Mucosa of descending colon (tissue), 3 donors: Measurements from ENCODE around the gene CTBP2. TPM values are rescaled to one million over a fixed set of nuclear protein-coding genes. Genes with fewer than 3 reads are reported as not detected.
A peak's percentile ranks its signal among the peaks of the same experiment; 100 is the strongest.

Experiments
- ATAC-seq: fragments of 200-7000 bp; cut with Tn5 transposase; one replicate; pipeline ENCODE4 v1.9.1; 2020; ENCODE audit warnings: mild to moderate bottlenecking, moderate library complexity
- DNase-seq, 3 donors: peaks; one replicate each; pipeline ENCODE4 v3.0.0-alpha.2; 2020
- H3K36me3 ChIP-seq: fragments of 200-600 bp; one replicate; pipeline ENCODE4 v1.8.0; 2021; ENCODE audit warnings: low read depth, mild to moderate bottlenecking
- H3K4me1 ChIP-seq: fragments of 200-600 bp; one replicate; pipeline ENCODE4 v1.8.0; 2021; ENCODE audit warnings: low read depth, mild to moderate bottlenecking
- H3K4me3 ChIP-seq: fragments of 200-600 bp; one replicate; pipeline ENCODE4 v1.8.0; 2021; ENCODE audit warnings: mild to moderate bottlenecking
- H3K9me3 ChIP-seq: fragments of 200-600 bp; one replicate; pipeline ENCODE4 v1.8.0; 2021; ENCODE audit warnings: mild to moderate bottlenecking
- CTCF ChIP-seq: fragments of 200-600 bp; IDR thresholded peaks from one replicate; pipeline ENCODE4 v1.8.0; 2022; ENCODE audit warnings: antibody characterized with exemption, mild to moderate bottlenecking
- intact Hi-C, 2 donors: fragments of 100-400 bp; cut with DNase I in 1 of 2; cut with micrococcal nuclease in 1 of 2; formaldehyde crosslinking; loops; one replicate each; pipeline versions ENCODE4 v1.11.0 to v1.11.1; 2022; cut with DNase I, micrococcal nuclease
- total RNA-seq, 3 donors: library from RNA; stranded (reverse); fragmentation: NEBNext Ultra II Directional in 2 of 3; extraction: Animal tissue kit (Norgen Biotek cat#: 25700) in 2 of 3; gene quantifications; one replicate each; pipeline versions ENCODE4 v1.2.1 to v1.2.4, GENCODE V29; 2021 to 2023
- donor health status: DM: no; HTN: no; CAD: no; lungs with moderate emphysema.
- donor health status: DM: no; HTN: no; CAD: no.
- donor health status: DM: no; HTN: yes; CAD: no.

CTBP2 gene
- total RNA-seq, 3 donors from 2014 or later: 109 to 137 (median 121) TPM

GRCh38 chr10:124996127-124996853 lies 164.1 kb downstream of the CTBP2 start:
- DNase-seq: peak in 1 of 3 donors; percentile 2
- no peak for ATAC-seq
- intact Hi-C loops: no loop called here
- Histone ChIP-seq H3K4me3 (no peak overlapping the region), H3K36me3 (peaks cover 9% of the 10 kb centered on the region), H3K9me3 (no peaks in the 10 kb centered on the region), H3K4me1 (no peaks in the 10 kb centered on the region)
- TF ChIP-seq CTCF: no peak

GRCh38 chr10:124995605-124996004 lies 164.8 kb downstream of the CTBP2 start:
- intact Hi-C loops: no loop called here
- no peak overlapping the region for H3K4me3 ChIP-seq
- no peak for TF ChIP-seq CTCF
- peaks cover 9% of the 10 kb centered on the region for H3K36me3 ChIP-seq
- no peaks in the 10 kb centered on the region for H3K9me3 ChIP-seq
- DNase-seq (peak in 1 of 3 donors; percentile 3), ATAC-seq (no peak)
- H3K4me1 ChIP-seq: no peaks in the 10 kb centered on the region

- ATAC-seq: no peak
- Histone ChIP-seq H3K4me1 (no peaks in the 10 kb centered on the region), H3K9me3 (no peaks in the 10 kb centered on the region), H3K36me3 (peaks cover 9% of the 10 kb centered on the region), H3K4me3 (no peak overlapping the region)
- no peak for TF ChIP-seq CTCF
- intact Hi-C loops: no loop called here
- peak; percentile 1 to 48 (median 25) for DNase-seq
Observed at GRCh38 chr10:124994573-124995473, 165.5 kb downstream of the CTBP2 start.

- Histone ChIP-seq H3K4me3 (no peak overlapping the region), H3K9me3 (no peaks in the 10 kb centered on the region), H3K36me3 (peaks cover 9% of the 10 kb centered on the region), H3K4me1 (no peaks in the 10 kb centered on the region)
- DNase-seq (peak in 2 of 3 donors; percentile 2 to 21), ATAC-seq (no peak)
- no peak for TF ChIP-seq CTCF
- intact Hi-C loops: no loop called here
Observed at GRCh38 chr10:124993736-124994451, 166.5 kb downstream of the CTBP2 start.

- ATAC-seq: no peak
- no peaks in the 10 kb centered on the region for H3K9me3 ChIP-seq
- no peak for TF ChIP-seq CTCF
- no peaks in the 10 kb centered on the region for H3K4me1 ChIP-seq
- intact Hi-C loops: no loop called here
- no peak overlapping the region for H3K4me3 ChIP-seq
- peaks cover 9% of the 10 kb centered on the region for H3K36me3 ChIP-seq
- DNase-seq: no peak
Observed at GRCh38 chr10:124993345-124993708, 167.0 kb downstream of the CTBP2 start.
